NCI-H1930 (cell line): Measurements from ENCODE around the gene WDR13.
"Not testable (repeated sequence)": the region's sequence is repeated elsewhere in the genome, so short reads cannot be mapped to it uniquely, and the experiment has no call there.

ENCODE experiments used
- DNase-seq, 2 experiments: peaks; one replicate each; lab custom pipeline; 2025; lab: John Stamatoyannopoulos, UW

Gene WDR13

GRCh38 chrX:48595929-48596328 lies 1.4 kb upstream of the WDR13 start:
- DNase-seq = no peak

DNA sequence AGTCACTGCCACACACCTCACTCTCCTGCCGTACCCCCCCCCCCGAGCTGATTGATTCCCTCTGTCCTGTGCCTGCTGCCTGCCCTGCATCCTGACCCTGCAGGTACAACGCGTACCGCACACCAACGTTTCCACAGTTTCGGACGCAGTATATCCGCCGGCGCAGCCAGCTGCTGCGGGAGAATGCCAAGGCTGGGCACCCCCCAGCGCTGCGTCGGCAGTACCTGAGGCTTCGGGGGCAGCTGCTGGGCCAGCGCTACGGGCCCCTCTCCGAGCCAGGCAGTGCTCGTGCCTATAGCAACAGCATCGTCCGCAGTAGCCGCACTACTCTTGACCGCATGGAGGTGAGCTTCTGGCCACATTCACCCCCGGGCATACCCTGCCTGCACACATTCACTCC lies 1.3 kb downstream of the WDR13 start:
- DNase-seq = no peak

DNA sequence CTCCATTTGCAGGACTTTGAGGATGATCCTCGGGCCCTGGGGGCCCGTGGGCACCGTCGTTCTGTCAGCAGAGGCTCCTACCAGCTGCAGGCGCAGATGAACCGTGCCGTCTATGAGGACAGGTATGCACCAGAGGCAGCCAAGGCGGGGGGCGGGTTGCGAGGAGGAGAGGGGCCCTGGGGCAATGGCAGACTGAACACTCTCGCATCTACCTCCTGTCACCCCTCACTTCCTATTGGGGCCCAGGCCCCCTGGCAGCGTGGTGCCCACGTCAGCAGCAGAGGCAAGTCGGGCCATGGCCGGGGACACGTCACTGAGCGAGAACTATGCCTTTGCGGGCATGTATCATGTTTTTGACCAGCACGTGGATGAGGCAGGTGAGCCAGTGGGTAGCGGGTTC lies 2.0 kb downstream of the WDR13 start:
- DNase-seq = no peak

DNA sequence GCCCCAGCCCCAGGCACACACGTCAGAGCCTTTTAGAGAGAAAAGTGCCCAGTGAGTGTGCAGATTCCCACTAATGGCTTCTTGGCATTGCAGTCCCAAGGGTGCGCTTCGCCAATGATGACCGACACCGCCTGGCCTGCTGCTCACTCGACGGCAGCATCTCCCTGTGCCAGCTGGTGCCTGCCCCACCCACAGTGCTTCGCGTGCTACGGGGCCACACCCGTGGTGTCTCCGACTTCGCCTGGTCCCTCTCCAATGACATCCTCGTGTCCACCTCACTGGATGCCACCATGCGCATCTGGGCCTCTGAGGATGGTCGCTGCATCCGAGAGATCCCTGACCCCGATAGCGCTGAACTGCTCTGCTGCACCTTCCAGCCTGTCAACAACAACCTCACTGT lies 2.9 kb downstream of the WDR13 start:
- no peak for DNase-seq

DNA sequence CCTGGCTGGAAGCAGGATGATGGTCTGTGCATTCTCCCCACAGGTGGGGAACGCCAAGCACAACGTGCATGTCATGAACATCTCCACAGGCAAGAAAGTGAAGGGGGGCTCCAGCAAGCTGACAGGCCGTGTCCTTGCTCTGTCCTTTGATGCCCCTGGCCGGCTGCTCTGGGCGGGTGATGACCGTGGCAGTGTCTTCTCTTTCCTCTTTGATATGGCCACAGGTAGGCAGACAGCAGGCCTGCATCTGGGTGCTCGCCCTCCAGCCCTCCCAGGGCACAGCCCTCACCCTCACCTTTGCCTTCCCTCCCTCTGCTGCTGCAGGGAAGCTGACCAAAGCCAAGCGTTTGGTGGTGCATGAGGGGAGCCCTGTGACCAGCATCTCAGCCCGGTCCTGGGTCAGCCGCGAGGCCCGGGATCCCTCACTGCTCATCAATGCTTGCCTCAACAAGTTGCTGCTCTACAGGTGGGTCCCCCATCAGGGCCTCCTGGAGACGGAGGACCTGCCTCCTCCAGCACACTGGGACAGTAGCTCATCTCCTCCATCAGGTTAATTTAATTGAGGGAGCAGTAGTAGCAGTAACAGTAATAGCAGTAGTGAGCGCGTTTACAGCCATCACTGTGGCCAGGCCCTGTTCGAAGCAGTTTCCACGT lies 4.6 kb downstream of the WDR13 start:
- DNase-seq = no peak

DNA sequence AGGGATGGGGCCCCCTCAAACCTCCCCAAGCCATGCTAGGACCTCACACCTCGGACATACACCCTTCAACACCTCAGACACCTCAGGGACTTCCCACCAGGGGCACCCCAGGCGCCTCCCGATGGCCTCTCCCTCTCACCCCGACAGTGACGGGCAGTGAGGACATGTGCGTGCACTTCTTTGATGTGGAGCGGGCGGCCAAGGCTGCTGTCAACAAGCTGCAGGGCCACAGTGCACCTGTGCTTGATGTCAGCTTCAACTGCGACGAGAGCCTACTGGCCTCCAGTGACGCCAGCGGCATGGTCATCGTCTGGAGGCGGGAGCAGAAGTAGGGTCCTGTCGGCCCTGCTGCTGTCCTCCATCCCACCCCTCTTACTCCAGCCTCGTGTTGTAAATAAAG lies 7.4 kb downstream of the WDR13 start:
- no peak for DNase-seq

GRCh38 chrX:48606091-48606490 lies 8.8 kb downstream of the WDR13 start:
- no peak for DNase-seq

DNA sequence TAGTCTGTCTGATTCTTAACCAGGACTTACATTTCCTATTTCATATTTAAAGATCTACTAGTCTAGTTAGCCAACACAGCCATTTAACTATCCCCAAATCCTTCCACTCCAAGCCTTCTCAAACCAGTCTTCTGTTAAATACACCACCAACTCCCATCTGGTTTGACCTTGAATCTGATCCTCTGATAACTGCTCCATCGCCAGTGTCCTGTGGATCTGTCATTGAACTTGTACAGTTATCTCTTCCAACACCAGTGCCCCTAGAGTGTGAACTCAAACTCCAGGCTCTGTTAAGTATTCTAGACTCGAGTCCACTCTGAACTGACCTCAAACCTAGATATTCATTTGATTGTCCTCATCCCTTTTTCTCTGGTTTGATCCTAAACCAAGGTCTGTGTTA lies 14.4 kb downstream of the WDR13 start:
- no peak for DNase-seq

DNA sequence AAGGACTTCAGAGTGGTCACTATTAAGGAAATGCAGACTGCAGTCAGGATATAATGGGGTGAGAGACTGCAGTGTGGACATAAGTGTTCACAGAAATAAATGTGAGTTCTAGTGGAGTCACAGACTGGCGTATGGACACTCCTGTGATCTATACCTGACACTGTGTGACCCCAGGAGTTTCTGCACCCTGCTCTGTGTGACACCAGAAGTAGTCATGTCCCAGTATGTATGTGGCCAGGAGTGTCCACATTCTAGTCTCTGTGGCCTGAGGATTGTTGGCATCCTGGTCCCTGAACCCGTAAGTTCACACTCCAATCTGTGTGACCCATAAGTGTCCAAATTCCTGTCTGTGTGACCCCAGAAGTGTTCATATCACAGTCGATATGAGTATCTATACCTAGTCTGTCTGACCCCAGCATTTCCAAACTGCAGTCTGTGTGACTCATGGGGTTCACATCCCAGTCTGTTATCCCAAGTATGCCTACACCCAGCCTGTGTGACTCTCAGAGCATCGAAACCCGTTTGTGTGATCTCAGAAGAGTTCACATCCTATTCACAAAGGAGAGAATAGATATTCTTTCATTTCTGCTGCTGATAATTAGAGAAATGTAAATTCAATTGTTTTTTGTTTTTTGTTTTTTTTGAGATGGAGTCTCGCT lies 16.3 kb downstream of the WDR13 start:
- DNase-seq = no peak

- no peak for DNase-seq
Observed at GRCh38 chrX:48616576-48616975, 19.3 kb downstream of the WDR13 start.

DNA sequence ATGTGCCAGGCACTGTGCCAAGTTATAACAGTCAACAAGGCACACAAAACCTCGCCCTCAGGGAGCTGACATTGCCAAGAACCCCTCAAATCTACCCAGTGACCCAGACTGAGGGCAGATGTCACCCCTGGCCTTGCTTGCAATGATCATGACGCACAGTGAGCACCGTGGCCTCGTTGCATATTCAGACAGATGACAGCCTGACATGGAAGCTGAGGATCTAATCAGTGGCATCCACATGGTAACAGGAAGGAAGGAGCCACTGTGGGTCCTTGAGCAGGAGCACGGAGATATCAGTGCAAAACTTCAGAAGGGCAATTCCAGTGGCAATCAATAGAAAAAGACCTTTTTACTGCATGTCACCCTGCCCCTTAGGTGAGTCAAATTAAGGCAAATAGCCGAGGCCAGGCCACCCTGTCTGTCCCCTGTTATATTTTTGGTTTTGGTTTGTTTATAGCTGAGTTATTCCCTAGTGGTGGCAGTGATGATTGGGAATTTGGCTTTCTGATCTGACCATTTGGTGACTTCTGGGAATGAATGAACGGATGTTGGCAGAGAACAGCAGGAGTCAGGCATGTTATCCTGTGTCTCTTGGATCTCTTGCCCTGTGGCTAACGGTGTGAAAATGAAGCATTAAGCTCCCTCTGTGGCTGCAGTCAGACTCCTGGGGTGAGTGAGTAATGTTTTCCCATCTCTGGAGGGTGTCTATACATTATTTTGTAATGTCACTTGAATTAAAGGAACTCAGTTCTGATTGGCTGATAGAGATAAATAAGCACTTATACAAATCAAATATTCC lies 20.4 kb downstream of the WDR13 start:
- DNase-seq = no peak

DNA sequence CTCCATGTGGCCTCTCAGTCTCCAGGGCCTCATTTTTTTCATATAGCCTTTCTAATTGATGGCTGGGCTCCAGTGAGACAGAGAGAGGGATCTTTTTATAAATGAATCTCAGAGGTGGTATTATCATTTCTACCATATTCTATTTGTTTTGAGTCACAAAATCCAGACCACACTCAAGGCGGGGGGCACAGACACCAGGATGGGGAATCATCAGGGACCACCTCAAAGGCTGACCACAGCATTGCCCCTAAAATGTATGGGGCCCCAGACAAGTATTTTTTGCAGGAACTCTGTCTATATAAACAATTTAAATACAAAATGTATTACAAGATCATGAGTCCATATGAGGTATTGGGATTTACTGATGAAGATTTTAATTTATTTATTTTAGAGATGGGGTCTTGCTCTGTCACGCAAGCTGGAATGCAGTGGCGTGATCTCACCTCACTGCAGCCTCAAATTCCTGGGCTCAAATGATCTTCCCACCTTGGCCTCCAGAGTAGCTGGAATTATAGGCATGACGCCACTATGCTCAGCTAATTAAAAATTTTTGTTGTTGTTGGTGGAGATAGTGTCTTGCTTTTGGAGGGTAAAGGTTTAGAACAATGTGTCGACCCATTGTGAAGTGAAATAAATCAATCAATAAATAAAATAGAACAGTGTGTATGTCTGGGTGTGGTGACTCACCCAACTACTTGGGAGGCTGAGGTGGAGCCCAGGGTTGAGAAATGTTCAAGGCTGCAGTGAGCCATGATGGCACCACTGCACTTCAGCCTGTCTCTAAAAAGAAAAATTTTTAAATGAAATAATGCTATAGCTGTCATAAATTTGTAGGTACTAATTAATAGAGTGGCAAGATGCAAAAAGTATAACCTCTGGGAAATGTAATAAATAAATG lies 29.4 kb downstream of the WDR13 start:
- DNase-seq = no peak

GRCh38 chrX:48631376-48632090 lies 34.2 kb downstream of the WDR13 start:
- peak; percentile 46 to 53 for DNase-seq

DNA sequence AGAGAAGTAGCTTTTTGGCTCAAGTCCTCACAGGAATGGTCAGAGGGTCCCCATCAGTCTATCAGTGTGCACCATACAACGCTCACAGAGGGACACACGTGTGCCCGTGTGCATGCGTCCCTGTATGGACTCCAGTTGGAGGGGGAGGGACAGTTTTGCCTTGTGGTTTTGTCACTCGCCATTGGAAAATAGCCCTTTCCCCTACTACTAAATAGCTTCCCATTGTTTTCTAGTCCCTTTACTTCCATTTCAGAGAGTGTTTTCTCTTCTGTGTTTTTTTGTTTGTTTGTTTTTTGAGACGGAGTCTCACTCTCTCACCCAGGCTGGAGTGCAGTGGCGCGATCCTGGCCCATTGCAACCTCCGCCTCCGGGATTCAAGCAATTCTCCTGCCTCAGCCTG lies 34.9 kb downstream of the WDR13 start:
- no peak for DNase-seq

DNA sequence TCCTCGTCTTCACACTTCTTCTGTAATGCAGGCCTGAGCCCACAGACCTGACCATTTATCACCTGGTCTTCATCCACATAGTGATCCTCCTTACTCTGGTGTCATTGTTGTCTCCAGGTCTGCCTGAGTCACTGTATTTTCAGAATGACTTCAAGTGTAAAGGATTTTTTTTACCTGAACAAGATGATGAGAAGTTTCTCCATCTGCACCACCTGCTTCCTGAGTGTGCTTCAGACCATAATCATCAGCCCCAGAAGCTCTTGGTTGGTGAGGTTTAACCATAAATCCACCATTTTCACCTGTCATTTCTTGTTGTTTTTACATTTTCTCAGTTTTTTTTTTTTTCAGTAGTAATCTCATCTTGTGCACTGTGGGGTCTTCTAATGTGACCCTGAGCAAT lies 39.0 kb downstream of the WDR13 start:
- no peak for DNase-seq

DNA sequence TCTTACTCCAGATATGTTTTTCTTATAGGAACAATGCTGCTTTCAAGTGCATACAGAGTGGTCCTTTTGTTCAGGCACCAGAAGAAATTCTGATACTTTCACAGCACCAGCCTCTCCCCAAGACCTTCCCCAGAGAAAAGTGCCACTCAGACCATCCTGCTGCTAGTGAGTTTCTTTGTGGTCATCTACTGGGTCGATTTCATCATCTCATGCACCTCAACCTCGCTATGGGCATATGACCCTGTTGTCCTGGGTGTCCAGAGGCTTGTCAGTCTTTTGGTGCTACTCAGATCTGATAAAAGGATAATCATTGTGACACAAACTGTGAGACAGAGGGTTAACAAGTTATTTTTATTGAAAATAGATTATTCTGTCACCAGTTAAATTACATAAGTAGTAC lies 39.5 kb downstream of the WDR13 start:
- no peak for DNase-seq

- DNase-seq = no peak
Observed at GRCh38 chrX:48645669-48646068, 48.4 kb downstream of the WDR13 start.

- peak in 1 of 2 experiments; percentile 2 for DNase-seq
Observed at GRCh38 chrX:48648336-48648751, 51.1 kb downstream of the WDR13 start.

- DNase-seq = no peak
Observed at GRCh38 chrX:48649102-48649501, 51.8 kb downstream of the WDR13 start.

DNA sequence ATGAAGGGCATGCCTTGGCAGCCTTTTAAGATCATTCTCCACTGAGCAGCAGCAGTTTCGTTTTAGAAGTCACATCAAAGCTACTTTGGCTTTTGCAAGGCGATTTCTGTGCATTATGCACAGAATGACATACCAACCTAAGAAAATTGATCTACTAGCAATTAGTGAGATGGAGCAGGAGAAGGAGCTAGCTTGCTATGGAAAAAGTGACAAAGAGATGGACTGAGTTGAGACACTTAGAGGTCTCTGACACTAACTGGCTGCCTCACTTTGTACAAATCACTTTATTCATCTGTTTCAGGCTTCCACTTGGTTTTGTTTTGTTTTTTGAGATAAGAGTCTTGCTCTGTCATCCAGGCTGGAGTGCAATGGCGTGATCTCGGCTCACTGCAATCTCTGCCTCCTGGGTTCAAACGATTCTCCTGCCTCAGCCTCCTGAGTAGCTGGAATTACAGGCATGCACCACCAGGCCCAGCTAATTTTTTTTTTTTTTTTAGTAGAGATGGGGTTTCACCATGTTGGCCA lies 54.8 kb downstream of the WDR13 start:
- not testable (repeated sequence) for DNase-seq

GRCh38 chrX:48654746-48655145 lies 57.5 kb downstream of the WDR13 start:
- DNase-seq = not testable (repeated sequence)
